ENCODE data around the gene MIPOL1. TPM values are rescaled to one million over a fixed set of nuclear protein-coding genes. Genes with fewer than 3 reads are reported as not detected.

MIPOL1 gene
- total RNA-seq, 1 donor from 2014 or later: 18.4 TPM

DNA sequence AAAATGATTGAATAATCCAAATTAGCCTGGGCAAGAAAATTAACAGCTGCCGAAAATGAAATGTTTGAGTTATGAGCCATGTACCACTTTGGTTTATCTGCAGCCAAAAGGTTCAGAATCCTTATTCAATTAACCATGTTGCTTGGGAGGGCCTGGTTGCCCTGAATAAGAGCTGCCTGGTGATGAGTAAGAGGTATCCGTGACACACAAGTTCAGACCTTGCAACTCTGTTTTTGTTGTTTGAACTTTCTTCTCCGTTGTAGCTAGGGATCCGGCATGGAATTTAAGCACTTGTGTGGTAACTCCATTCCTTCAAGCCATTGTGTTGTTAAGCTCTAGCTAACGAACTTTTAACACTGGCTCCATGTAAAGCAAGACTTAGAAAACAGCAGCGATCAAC, 361.6 kb downstream of the MIPOL1 start:
- no peak overlapping the region for H3K4me3 ChIP-seq
- peaks cover 4% of the 10 kb centered on the region for H3K36me3 Mint-ChIP-seq

DNA sequence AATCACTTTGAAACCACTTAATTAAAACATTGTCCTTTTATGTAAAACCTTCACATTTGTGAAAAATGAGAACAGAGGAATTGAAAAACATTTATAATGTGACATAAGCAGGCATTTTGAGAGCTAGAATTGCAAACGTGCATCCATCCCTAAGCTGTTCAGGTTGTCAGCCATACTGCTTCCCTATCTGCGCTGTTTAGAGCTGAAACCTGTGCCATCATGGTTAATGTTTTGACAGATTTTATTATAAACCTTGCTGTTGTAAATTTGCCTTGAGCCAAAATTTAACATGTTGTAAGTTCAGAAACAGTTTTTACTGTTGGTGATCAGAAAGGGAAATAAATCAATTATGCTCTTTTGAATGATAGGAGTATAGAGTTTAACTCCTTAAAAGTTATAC, 365.5 kb downstream of the MIPOL1 start:
- H3K27ac ChIP-seq: no peak overlapping the region
- no peak overlapping the region for H3K9ac ChIP-seq
- Mint-ChIP-seq H3K9me3 (no peaks in the 10 kb centered on the region), H3K27ac (no peak overlapping the region), H3K4me1 (peaks cover 4% of the 10 kb centered on the region), H3K27me3 (ENCODE audit: insufficient read depth, low read depth) (no peaks in the 10 kb centered on the region), H3K36me3 (no peaks in the 10 kb centered on the region), H3K4me3 (no peak overlapping the region)
- peaks cover 22% of the 10 kb centered on the region for H3F3A ChIP-seq (ENCODE audit: low read depth)
- DNase-seq (ENCODE audit: low spot score): no peak
- no peak overlapping the region for H3K4me3 ChIP-seq
- H3K79me2 ChIP-seq (ENCODE audit: low read depth): no peaks in the 10 kb centered on the region
- no peak overlapping the region for H2AFZ ChIP-seq (replicated peaks)
- no peaks in the 10 kb centered on the region for H3K36me3 ChIP-seq
- no peaks in the 10 kb centered on the region for H3K27me3 ChIP-seq
- no peaks in the 10 kb centered on the region for H4K20me1 ChIP-seq (ENCODE audit: low read depth)
- H3K4me2 ChIP-seq: no peak overlapping the region
- H3K9me3 ChIP-seq (ENCODE audit: low read depth): no peaks in the 10 kb centered on the region
- TF ChIP-seq EZH2 (IDR thresholded peaks at IDR 0.05): no peak
- H3K4me1 ChIP-seq: peaks cover 17% of the 10 kb centered on the region

More for the DNA sequence above, 361.6 kb downstream of the MIPOL1 start:
- peaks cover 4% of the 10 kb centered on the region for H3K4me1 Mint-ChIP-seq
- H3K36me3 ChIP-seq: no peaks in the 10 kb centered on the region
- no peak overlapping the region for H3K27ac ChIP-seq
- H3K27me3 ChIP-seq: no peaks in the 10 kb centered on the region
- no peaks in the 10 kb centered on the region for H3K79me2 ChIP-seq (ENCODE audit: low read depth)
- TF ChIP-seq EZH2 (IDR thresholded peaks at IDR 0.05): no peak
- no peak for TF ChIP-seq EZH2phosphoT487 (IDR thresholded peaks at IDR 0.05)
- TF ChIP-seq CTCF (IDR thresholded peaks at IDR 0.05): no peak
- no peaks in the 10 kb centered on the region for H3K4me1 ChIP-seq
- H4K20me1 ChIP-seq (ENCODE audit: low read depth): no peaks in the 10 kb centered on the region
- H3K9me3 Mint-ChIP-seq: peaks cover 9% of the 10 kb centered on the region
- no peaks in the 10 kb centered on the region for H3K9me3 ChIP-seq (ENCODE audit: low read depth)
- H3F3A ChIP-seq (ENCODE audit: low read depth): no peaks in the 10 kb centered on the region
- H3K27me3 Mint-ChIP-seq (ENCODE audit: insufficient read depth, low read depth): peaks cover 4% of the 10 kb centered on the region
- no peak overlapping the region for H2AFZ ChIP-seq (replicated peaks)
- H3K9ac ChIP-seq: no peak overlapping the region
- no peak overlapping the region for H3K27ac Mint-ChIP-seq
- no peak overlapping the region for H3K4me2 ChIP-seq
- no peak for DNase-seq (ENCODE audit: low spot score)
- no peak overlapping the region for H3K4me3 Mint-ChIP-seq

- Histone ChIP-seq H3F3A (ENCODE audit: low read depth) (peaks cover 22% of the 10 kb centered on the region), H3K4me3 (no peak overlapping the region), H3K36me3 (no peaks in the 10 kb centered on the region), H4K20me1 (ENCODE audit: low read depth) (no peaks in the 10 kb centered on the region), H3K4me2 (no peak overlapping the region), H3K9me3 (ENCODE audit: low read depth) (no peaks in the 10 kb centered on the region), H2AFZ (replicated peaks) (no peak overlapping the region), H3K27ac (no peak overlapping the region), H3K9ac (no peak overlapping the region), H3K4me1 (peaks cover 25% of the 10 kb centered on the region), H3K27me3 (peaks cover 5% of the 10 kb centered on the region), H3K79me2 (ENCODE audit: low read depth) (no peaks in the 10 kb centered on the region)
- Mint-ChIP-seq H3K4me1 (no peaks in the 10 kb centered on the region), H3K4me3 (no peak overlapping the region), H3K9me3 (no peaks in the 10 kb centered on the region), H3K27me3 (ENCODE audit: insufficient read depth, low read depth) (no peaks in the 10 kb centered on the region), H3K36me3 (no peaks in the 10 kb centered on the region), H3K27ac (no peak overlapping the region)
- TF ChIP-seq EZH2phosphoT487 (IDR thresholded peaks at IDR 0.05) (no peak), CTCF (IDR thresholded peaks at IDR 0.05) (peak; percentile 64), EZH2 (IDR thresholded peaks at IDR 0.05) (no peak)
- DNase-seq (ENCODE audit: low spot score): peak; percentile 35
These were observed 367.8 kb downstream of the MIPOL1 start for GRCh38 chr14:37565550-37565949.

DNA sequence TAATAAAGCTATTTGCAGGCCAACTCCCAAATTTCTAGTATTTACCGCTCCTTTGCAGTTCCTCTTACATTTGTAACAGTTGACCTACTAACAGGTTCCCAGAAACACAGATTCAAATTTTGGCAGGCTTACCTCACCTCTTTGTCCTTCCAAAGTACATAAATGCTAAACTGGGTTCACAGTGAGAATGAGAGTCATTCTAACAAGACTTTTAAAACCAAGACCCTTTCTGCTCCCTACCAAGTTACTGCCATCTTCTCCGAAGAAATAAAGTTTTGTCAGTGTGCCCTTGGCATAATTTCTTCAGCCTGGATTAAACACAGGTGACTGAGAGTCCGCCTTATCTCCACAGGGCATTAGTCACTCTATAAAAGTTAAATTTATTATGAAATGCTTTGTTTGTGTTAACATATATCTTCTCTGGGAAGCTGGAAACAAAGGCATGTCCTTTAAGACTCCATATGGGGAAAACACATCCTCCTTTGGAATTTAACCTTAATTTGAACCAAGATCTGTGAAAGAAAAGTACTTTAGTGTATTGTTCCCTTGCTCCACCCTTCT, 369.2 kb downstream of the MIPOL1 start:
- Histone ChIP-seq H3K27me3 (peaks cover 7% of the 10 kb centered on the region), H3K36me3 (no peaks in the 10 kb centered on the region), H3K9ac (no peak overlapping the region), H3F3A (ENCODE audit: low read depth) (peaks cover 22% of the 10 kb centered on the region), H3K79me2 (ENCODE audit: low read depth) (no peaks in the 10 kb centered on the region), H3K4me3 (no peak overlapping the region), H4K20me1 (ENCODE audit: low read depth) (no peaks in the 10 kb centered on the region), H3K9me3 (ENCODE audit: low read depth) (no peaks in the 10 kb centered on the region), H3K4me1 (peaks cover 25% of the 10 kb centered on the region), H3K4me2 (peak overlapping the region; percentile 44), H2AFZ (replicated peaks) (no peak overlapping the region), H3K27ac (peak overlapping the region; percentile 40)
- DNase-seq (ENCODE audit: low spot score): no peak
- H3K36me3 Mint-ChIP-seq: no peaks in the 10 kb centered on the region
- no peaks in the 10 kb centered on the region for H3K9me3 Mint-ChIP-seq
- no peaks in the 10 kb centered on the region for H3K27me3 Mint-ChIP-seq (ENCODE audit: insufficient read depth, low read depth)
- H3K27ac Mint-ChIP-seq: no peak overlapping the region
- H3K4me1 Mint-ChIP-seq: no peaks in the 10 kb centered on the region
- TF ChIP-seq EZH2 (IDR thresholded peaks at IDR 0.05) (no peak), EZH2phosphoT487 (IDR thresholded peaks at IDR 0.05) (no peak), CTCF (IDR thresholded peaks at IDR 0.05) (no peak)
- no peak overlapping the region for H3K4me3 Mint-ChIP-seq
